Activated T-helper 1 cell treated with anti-CD3 and anti-CD28 coated beads, Interleukin-12 subunit alpha, Interleukin-12 subunit beta, Interleukin-2, Interleukin-4 antibody, amounts not matched to agents 30 ng/mL and 10 ng/mL and 1 ng/mL, durations not matched to agents 14 hours and 24 hours and 36 hours (primary cell): ENCODE measurements around the gene FAM118B. TPM values are rescaled to one million over a fixed set of nuclear protein-coding genes. Genes with fewer than 3 reads are reported as not detected.
A peak's percentile ranks its signal among the peaks of the same experiment; 100 is the strongest.

ENCODE experiments used
- DNase-seq: peaks from one replicate; pipeline ENCODE4 v3.0.0; 2021; ENCODE audit warnings: low spot score
- H3K27ac Mint-ChIP-seq: one replicate; pipeline ENCODE4 v1.8.0; 2021; ENCODE audit warnings: mild to moderate bottlenecking, mixed read lengths
- H3K27me3 Mint-ChIP-seq: one replicate; pipeline ENCODE4 v1.8.0; 2022; ENCODE audit warnings: mild to moderate bottlenecking, moderate library complexity, mixed read lengths; ENCODE audit not compliant: insufficient read depth
- H3K36me3 Mint-ChIP-seq: one replicate; pipeline ENCODE4 v1.8.0; 2021; ENCODE audit warnings: low read depth, mixed read lengths
- H3K4me1 Mint-ChIP-seq: one replicate; pipeline ENCODE4 v1.8.0; 2021; ENCODE audit warnings: low read depth, mixed read lengths
- H3K4me3 Mint-ChIP-seq: one replicate; pipeline ENCODE4 v1.8.0; 2021; ENCODE audit warnings: mild to moderate bottlenecking, moderate library complexity, mixed read lengths
- H3K9me3 Mint-ChIP-seq: one replicate; pipeline ENCODE4 v1.8.0; 2021; ENCODE audit warnings: mixed read lengths
- intact Hi-C: fragments of 100-400 bp; cut with micrococcal nuclease; formaldehyde crosslinking; loops from one replicate; pipeline ENCODE4 v1.15.1; 2024
- total RNA-seq: library from RNA; stranded (reverse); gene quantifications from 2 replicates; pipeline ENCODE4 v1.2.3, GENCODE V29; 2022

FAM118B gene
- total RNA-seq, 1 donor from 2014 or later, result 13.2 TPM

- Mint-ChIP-seq H3K9me3 (no peaks in the 10 kb centered on the region), H3K36me3 (peaks cover 26% of the 10 kb centered on the region), H3K27me3 (no peaks in the 10 kb centered on the region), H3K27ac (no peak overlapping the region), H3K4me3 (no peak overlapping the region), H3K4me1 (peaks cover 19% of the 10 kb centered on the region)
- intact Hi-C loops, result no loop called here
- no peak for DNase-seq
Observed at GRCh38 chr11:126277322-126277721, 65.7 kb downstream of the FAM118B start.

- DNase-seq, result no peak
- no peak overlapping the region for H3K27ac Mint-ChIP-seq
- H3K4me3 Mint-ChIP-seq, result no peak overlapping the region
- peaks cover 23% of the 10 kb centered on the region for H3K36me3 Mint-ChIP-seq
- no peaks in the 10 kb centered on the region for H3K9me3 Mint-ChIP-seq
- H3K27me3 Mint-ChIP-seq, result no peaks in the 10 kb centered on the region
- peaks cover 23% of the 10 kb centered on the region for H3K4me1 Mint-ChIP-seq
- intact Hi-C loops, result no loop called here
Observed at GRCh38 chr11:126277780-126278179, 66.2 kb downstream of the FAM118B start.

- no peak overlapping the region for H3K4me3 Mint-ChIP-seq
- peaks cover 23% of the 10 kb centered on the region for H3K36me3 Mint-ChIP-seq
- H3K27ac Mint-ChIP-seq, result peak overlapping the region; percentile 27
Observed at GRCh38 chr11:126279191-126279590, 67.6 kb downstream of the FAM118B start.

GRCh38 chr11:126280595-126280994 is 69.0 kb downstream of the FAM118B start:
- Mint-ChIP-seq H3K9me3 (no peaks in the 10 kb centered on the region), H3K4me3 (peak overlapping the region; percentile 56), H3K36me3 (peaks cover 20% of the 10 kb centered on the region), H3K27me3 (no peaks in the 10 kb centered on the region), H3K4me1 (peaks cover 40% of the 10 kb centered on the region), H3K27ac (no peak overlapping the region)
- intact Hi-C loops, result loop anchor here (5.0 kb wide), 1 partner anchor 393 kb away; the partner anchor contains the start of gene HYLS1
- no peak for DNase-seq

More at GRCh38 chr11:126279191-126279590, 67.6 kb downstream of the FAM118B start:
- no peaks in the 10 kb centered on the region for H3K27me3 Mint-ChIP-seq
- H3K4me1 Mint-ChIP-seq, result peaks cover 30% of the 10 kb centered on the region
- DNase-seq, result no peak
- no peaks in the 10 kb centered on the region for H3K9me3 Mint-ChIP-seq
- intact Hi-C loops, result no loop called here

- intact Hi-C loops, result loop anchor here (5.0 kb wide), 1 partner anchor 394 kb away; the partner anchor contains the start of gene HYLS1
- Mint-ChIP-seq H3K27ac (peak overlapping the region; percentile 80), H3K36me3 (peaks cover 17% of the 10 kb centered on the region), H3K27me3 (no peaks in the 10 kb centered on the region), H3K4me3 (peak overlapping the region; percentile 92), H3K9me3 (no peaks in the 10 kb centered on the region), H3K4me1 (peaks cover 40% of the 10 kb centered on the region)
- DNase-seq, result no peak
Observed at GRCh38 chr11:126281245-126281644, 69.7 kb downstream of the FAM118B start.

GRCh38 chr11:126281666-126282175 is 70.1 kb downstream of the FAM118B start:
- peaks cover 18% of the 10 kb centered on the region for H3K36me3 Mint-ChIP-seq
- intact Hi-C loops, result loop anchor here (5.0 kb wide), 1 partner anchor 394 kb away; the partner anchor contains the start of gene HYLS1
- peaks cover 41% of the 10 kb centered on the region for H3K4me1 Mint-ChIP-seq
- H3K27ac Mint-ChIP-seq, result peak overlapping the region; percentile 80
- no peak for DNase-seq
- H3K4me3 Mint-ChIP-seq, result peak overlapping the region; percentile 92
- H3K9me3 Mint-ChIP-seq, result no peaks in the 10 kb centered on the region
- H3K27me3 Mint-ChIP-seq, result no peaks in the 10 kb centered on the region

GRCh38 chr11:126282361-126282735 is 70.8 kb downstream of the FAM118B start:
- Mint-ChIP-seq H3K4me3 (peak overlapping the region; percentile 92), H3K4me1 (peaks cover 45% of the 10 kb centered on the region), H3K27ac (peak overlapping the region; percentile 80), H3K27me3 (no peaks in the 10 kb centered on the region), H3K36me3 (peaks cover 21% of the 10 kb centered on the region), H3K9me3 (no peaks in the 10 kb centered on the region)
- peak; percentile 17 for DNase-seq
- intact Hi-C loops, result loop anchor here (5.0 kb wide), 1 partner anchor 395 kb away; the partner anchor contains the start of gene HYLS1

GRCh38 chr11:126282736-126283591 is 71.4 kb downstream of the FAM118B start, which contains the start of gene TIRAP:
Gene TIRAP (plus strand): TSS chr11:126283093. CDS start chr11:126290895, 7,802 bp downstream.
- peaks cover 45% of the 10 kb centered on the region for H3K4me1 Mint-ChIP-seq
- H3K36me3 Mint-ChIP-seq, result peaks cover 15% of the 10 kb centered on the region

GRCh38 chr11:126284829-126285228 is 73.2 kb downstream of the FAM118B start:
- Mint-ChIP-seq H3K9me3 (no peaks in the 10 kb centered on the region), H3K27me3 (no peaks in the 10 kb centered on the region), H3K4me3 (peak overlapping the region; percentile 98), H3K36me3 (peaks cover 9% of the 10 kb centered on the region), H3K4me1 (peaks cover 39% of the 10 kb centered on the region), H3K27ac (peak overlapping the region; percentile 71)
- no peak for DNase-seq
- intact Hi-C loops, result loop anchor here (5.0 kb wide), 1 partner anchor 398 kb away; the partner anchor contains the start of gene HYLS1

More at GRCh38 chr11:126282736-126283591, 71.4 kb downstream of the FAM118B start, which contains the start of gene TIRAP:
- Mint-ChIP-seq H3K4me3 (peak within 1 kb of the TSS; percentile 98), H3K27ac (peak within 1 kb of the TSS; percentile 98), H3K9me3 (no peaks in the 10 kb centered on the region), H3K27me3 (no peaks in the 10 kb centered on the region)
- DNase-seq, result peak; percentile 53
- intact Hi-C loops, result loop anchor here (1.0 to 5.0 kb wide), 4 partner anchors 14 to 396 kb away; partner anchors contain the start of genes DCPS, FAM118B, FOXRED1 and HYLS1

- no peak overlapping the region for H3K27ac Mint-ChIP-seq
- no peak for DNase-seq
- no peaks in the 10 kb centered on the region for H3K27me3 Mint-ChIP-seq
- intact Hi-C loops, result no loop called here
- peaks cover 24% of the 10 kb centered on the region for H3K4me1 Mint-ChIP-seq
- peaks cover 11% of the 10 kb centered on the region for H3K36me3 Mint-ChIP-seq
- no peak overlapping the region for H3K4me3 Mint-ChIP-seq
- H3K9me3 Mint-ChIP-seq, result no peaks in the 10 kb centered on the region
Observed at GRCh38 chr11:126288237-126288636, 76.7 kb downstream of the FAM118B start.

GRCh38 chr11:126290887-126291286 is 79.3 kb downstream of the FAM118B start:
- Mint-ChIP-seq H3K9me3 (no peaks in the 10 kb centered on the region), H3K4me1 (peaks cover 12% of the 10 kb centered on the region), H3K36me3 (peaks cover 16% of the 10 kb centered on the region), H3K27ac (no peak overlapping the region), H3K27me3 (no peaks in the 10 kb centered on the region), H3K4me3 (no peak overlapping the region)
- intact Hi-C loops, result no loop called here
- no peak for DNase-seq

- DNase-seq, result no peak
- Mint-ChIP-seq H3K9me3 (no peaks in the 10 kb centered on the region), H3K4me1 (peaks cover 7% of the 10 kb centered on the region), H3K4me3 (no peak overlapping the region), H3K27ac (no peak overlapping the region), H3K36me3 (peaks cover 17% of the 10 kb centered on the region), H3K27me3 (no peaks in the 10 kb centered on the region)
- intact Hi-C loops, result no loop called here
Observed at GRCh38 chr11:126293726-126294125, 82.1 kb downstream of the FAM118B start.

GRCh38 chr11:126297004-126297403 is 85.4 kb downstream of the FAM118B start:
- Mint-ChIP-seq H3K36me3 (peaks cover 25% of the 10 kb centered on the region), H3K4me1 (peaks cover 7% of the 10 kb centered on the region), H3K27ac (no peak overlapping the region), H3K27me3 (no peaks in the 10 kb centered on the region), H3K9me3 (no peaks in the 10 kb centered on the region), H3K4me3 (no peak overlapping the region)
- intact Hi-C loops, result no loop called here
- no peak for DNase-seq
